ENCODE measurements around the gene LMX1B. TPM values are rescaled to one million over a fixed set of nuclear protein-coding genes. Genes with fewer than 3 reads are reported as not detected.

The LMX1B gene
- total RNA-seq, 1 experiment from 2014 or later, result 12.4 TPM

DNA sequence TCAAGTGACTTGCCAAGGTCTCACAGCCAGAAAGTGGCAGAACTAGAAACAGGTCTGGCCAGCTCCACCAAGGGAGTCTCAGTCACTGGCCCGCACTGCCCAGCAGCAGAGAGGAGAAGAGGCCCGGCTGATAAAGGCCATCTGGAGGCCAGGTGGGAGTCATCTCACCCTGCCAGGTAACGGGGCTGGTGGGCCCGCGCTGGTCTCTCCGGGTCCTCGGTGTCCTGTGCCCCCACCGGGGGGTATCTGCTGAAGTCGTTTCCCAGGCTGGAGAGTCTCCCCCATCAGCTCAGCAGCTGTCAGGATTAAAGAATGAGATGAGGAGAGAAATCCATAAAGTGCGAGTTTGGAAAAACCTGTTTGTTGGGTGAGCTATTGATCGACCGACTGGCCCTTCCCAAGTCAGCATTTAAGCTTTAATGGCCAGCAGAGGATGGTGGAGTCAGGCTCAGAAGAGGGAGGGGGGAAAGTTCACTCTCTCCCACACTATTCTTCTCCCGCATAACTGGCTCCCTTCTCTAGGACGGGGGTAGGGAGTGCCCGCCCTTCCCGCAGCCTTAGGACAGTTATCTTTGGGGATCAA is 30.3 kb downstream of the LMX1B start:
- ATAC-seq (no peak; the same call in 1 of the 2 replicates), DNase-seq (ENCODE audit: low spot score) (no peak)
- ChIA-PET CTCF (interaction anchor here (0.6 to 1.8 kb wide), 8 partner anchors 34 to 130 kb away, joined by 3 to 5 read pairs (median 4); no protein-coding TSS in a partner anchor), POLR2A (interaction anchor here (1.0 kb wide), 1 partner anchor 10 kb away, joined by 3 read pairs; no protein-coding TSS in a partner anchor)
- H3K36me3 Mint-ChIP-seq, result no peaks in the 10 kb centered on the region
- TF ChIP-seq, protein P1, sequence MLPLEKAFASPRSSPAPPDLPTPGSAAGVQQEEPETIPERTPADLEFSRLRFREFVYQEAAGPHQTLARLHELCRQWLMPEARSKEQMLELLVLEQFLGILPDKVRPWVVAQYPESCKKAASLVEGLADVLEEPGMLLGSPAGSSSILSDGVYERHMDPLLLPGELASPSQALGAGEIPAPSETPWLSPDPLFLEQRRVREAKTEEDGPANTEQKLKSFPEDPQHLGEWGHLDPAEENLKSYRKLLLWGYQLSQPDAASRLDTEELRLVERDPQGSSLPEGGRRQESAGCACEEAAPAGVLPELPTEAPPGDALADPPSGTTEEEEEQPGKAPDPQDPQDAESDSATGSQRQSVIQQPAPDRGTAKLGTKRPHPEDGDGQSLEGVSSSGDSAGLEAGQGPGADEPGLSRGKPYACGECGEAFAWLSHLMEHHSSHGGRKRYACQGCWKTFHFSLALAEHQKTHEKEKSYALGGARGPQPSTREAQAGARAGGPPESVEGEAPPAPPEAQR (CRISPR knock-in tag; IDR thresholded peaks at IDR 0.05), result no peak
- no peak for TF ChIP-seq ZNF423 (CRISPR knock-in tag; IDR thresholded peaks at IDR 0.05)
- TF ChIP-seq JAZF1 (CRISPR knock-in tag; IDR thresholded peaks at IDR 0.05), result no peak
- TF ChIP-seq TEAD1 (CRISPR knock-in tag; IDR thresholded peaks at IDR 0.05), result no peak
- TF ChIP-seq ZNF121 (CRISPR knock-in tag; IDR thresholded peaks at IDR 0.05), result 0 out of 2 replicates have a peak, but pooled peaks have one; percentile 27
- TF ChIP-seq, protein P2, sequence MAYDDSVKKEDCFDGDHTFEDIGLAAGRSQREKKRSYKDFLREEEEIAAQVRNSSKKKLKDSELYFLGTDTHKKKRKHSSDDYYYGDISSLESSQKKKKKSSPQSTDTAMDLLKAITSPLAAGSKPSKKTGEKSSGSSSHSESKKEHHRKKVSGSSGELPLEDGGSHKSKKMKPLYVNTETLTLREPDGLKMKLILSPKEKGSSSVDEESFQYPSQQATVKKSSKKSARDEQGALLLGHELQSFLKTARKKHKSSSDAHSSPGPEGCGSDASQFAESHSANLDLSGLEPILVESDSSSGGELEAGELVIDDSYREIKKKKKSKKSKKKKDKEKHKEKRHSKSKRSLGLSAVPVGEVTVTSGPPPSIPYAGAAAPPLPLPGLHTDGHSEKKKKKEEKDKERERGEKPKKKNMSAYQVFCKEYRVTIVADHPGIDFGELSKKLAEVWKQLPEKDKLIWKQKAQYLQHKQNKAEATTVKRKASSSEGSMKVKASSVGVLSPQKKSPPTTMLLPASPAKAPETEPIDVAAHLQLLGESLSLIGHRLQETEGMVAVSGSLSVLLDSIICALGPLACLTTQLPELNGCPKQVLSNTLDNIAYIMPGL (CRISPR knock-in tag; IDR thresholded peaks at IDR 0.05), result no peak
- H3K4me1 Mint-ChIP-seq, result peaks cover 32% of the 10 kb centered on the region
- no peak overlapping the region for H3K27ac Mint-ChIP-seq
- no peaks in the 10 kb centered on the region for H3K9me3 Mint-ChIP-seq
- no peak overlapping the region for H3K4me3 Mint-ChIP-seq
- peaks cover 51% of the 10 kb centered on the region for H3K27me3 Mint-ChIP-seq (ENCODE audit: low read depth)

DNA sequence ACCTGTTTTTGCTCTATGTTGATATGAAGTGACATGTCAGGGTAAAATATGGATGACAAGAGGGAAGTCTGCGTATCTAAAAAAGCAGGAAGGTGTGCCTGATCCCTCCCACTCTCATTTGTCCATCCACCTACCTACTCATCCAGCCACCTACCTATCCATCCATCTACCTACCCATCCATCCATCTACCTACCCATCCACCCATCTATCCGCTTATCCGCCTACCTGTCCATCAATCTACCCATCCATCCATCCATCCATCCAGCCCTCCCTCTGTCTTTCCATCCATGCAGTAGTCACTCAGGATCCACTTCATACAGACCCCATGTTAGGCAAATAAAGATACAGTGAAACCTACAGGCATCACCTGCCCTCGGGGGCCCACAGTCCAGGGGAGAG is 32.4 kb downstream of the LMX1B start:
- Mint-ChIP-seq H3K4me3 (no peak overlapping the region), H3K27me3 (ENCODE audit: low read depth) (peaks cover 30% of the 10 kb centered on the region)
- TF ChIP-seq NFE2L1 (CRISPR knock-in tag; IDR thresholded peaks at IDR 0.05), result no peak
- TF ChIP-seq, protein P3, sequence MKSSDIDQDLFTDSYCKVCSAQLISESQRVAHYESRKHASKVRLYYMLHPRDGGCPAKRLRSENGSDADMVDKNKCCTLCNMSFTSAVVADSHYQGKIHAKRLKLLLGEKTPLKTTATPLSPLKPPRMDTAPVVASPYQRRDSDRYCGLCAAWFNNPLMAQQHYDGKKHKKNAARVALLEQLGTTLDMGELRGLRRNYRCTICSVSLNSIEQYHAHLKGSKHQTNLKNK (CRISPR knock-in tag; IDR thresholded peaks at IDR 0.05), result no peak
- TF ChIP-seq, protein P4, sequence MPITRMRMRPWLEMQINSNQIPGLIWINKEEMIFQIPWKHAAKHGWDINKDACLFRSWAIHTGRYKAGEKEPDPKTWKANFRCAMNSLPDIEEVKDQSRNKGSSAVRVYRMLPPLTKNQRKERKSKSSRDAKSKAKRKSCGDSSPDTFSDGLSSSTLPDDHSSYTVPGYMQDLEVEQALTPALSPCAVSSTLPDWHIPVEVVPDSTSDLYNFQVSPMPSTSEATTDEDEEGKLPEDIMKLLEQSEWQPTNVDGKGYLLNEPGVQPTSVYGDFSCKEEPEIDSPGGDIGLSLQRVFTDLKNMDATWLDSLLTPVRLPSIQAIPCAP (CRISPR knock-in tag; IDR thresholded peaks at IDR 0.05), result no peak
- no peak for TF ChIP-seq ZNF121 (CRISPR knock-in tag; IDR thresholded peaks at IDR 0.05)
- no peak for TF ChIP-seq IRF2 (CRISPR knock-in tag; IDR thresholded peaks at IDR 0.05; ENCODE audit: borderline replicate concordance, low read depth)
- TF ChIP-seq EMX1 (CRISPR knock-in tag; IDR thresholded peaks at IDR 0.05), result no peak
- TF ChIP-seq, protein P5, sequence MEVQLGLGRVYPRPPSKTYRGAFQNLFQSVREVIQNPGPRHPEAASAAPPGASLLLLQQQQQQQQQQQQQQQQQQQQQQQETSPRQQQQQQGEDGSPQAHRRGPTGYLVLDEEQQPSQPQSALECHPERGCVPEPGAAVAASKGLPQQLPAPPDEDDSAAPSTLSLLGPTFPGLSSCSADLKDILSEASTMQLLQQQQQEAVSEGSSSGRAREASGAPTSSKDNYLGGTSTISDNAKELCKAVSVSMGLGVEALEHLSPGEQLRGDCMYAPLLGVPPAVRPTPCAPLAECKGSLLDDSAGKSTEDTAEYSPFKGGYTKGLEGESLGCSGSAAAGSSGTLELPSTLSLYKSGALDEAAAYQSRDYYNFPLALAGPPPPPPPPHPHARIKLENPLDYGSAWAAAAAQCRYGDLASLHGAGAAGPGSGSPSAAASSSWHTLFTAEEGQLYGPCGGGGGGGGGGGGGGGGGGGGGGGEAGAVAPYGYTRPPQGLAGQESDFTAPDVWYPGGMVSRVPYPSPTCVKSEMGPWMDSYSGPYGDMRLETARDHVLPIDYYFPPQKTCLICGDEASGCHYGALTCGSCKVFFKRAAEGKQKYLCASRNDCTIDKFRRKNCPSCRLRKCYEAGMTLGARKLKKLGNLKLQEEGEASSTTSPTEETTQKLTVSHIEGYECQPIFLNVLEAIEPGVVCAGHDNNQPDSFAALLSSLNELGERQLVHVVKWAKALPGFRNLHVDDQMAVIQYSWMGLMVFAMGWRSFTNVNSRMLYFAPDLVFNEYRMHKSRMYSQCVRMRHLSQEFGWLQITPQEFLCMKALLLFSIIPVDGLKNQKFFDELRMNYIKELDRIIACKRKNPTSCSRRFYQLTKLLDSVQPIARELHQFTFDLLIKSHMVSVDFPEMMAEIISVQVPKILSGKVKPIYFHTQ (CRISPR knock-in tag; IDR thresholded peaks at IDR 0.05), result no peak
- TF ChIP-seq, protein P6, sequence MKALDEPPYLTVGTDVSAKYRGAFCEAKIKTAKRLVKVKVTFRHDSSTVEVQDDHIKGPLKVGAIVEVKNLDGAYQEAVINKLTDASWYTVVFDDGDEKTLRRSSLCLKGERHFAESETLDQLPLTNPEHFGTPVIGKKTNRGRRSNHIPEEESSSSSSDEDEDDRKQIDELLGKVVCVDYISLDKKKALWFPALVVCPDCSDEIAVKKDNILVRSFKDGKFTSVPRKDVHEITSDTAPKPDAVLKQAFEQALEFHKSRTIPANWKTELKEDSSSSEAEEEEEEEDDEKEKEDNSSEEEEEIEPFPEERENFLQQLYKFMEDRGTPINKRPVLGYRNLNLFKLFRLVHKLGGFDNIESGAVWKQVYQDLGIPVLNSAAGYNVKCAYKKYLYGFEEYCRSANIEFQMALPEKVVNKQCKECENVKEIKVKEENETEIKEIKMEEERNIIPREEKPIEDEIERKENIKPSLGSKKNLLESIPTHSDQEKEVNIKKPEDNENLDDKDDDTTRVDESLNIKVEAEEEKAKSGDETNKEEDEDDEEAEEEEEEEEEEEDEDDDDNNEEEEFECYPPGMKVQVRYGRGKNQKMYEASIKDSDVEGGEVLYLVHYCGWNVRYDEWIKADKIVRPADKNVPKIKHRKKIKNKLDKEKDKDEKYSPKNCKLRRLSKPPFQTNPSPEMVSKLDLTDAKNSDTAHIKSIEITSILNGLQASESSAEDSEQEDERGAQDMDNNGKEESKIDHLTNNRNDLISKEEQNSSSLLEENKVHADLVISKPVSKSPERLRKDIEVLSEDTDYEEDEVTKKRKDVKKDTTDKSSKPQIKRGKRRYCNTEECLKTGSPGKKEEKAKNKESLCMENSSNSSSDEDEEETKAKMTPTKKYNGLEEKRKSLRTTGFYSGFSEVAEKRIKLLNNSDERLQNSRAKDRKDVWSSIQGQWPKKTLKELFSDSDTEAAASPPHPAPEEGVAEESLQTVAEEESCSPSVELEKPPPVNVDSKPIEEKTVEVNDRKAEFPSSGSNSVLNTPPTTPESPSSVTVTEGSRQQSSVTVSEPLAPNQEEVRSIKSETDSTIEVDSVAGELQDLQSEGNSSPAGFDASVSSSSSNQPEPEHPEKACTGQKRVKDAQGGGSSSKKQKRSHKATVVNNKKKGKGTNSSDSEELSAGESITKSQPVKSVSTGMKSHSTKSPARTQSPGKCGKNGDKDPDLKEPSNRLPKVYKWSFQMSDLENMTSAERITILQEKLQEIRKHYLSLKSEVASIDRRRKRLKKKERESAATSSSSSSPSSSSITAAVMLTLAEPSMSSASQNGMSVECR (CRISPR knock-in tag; IDR thresholded peaks at IDR 0.05; ENCODE audit: borderline replicate concordance), result no peak
- no peak for TF ChIP-seq ZNF671 (CRISPR knock-in tag; IDR thresholded peaks at IDR 0.05)
- TF ChIP-seq, protein P7, sequence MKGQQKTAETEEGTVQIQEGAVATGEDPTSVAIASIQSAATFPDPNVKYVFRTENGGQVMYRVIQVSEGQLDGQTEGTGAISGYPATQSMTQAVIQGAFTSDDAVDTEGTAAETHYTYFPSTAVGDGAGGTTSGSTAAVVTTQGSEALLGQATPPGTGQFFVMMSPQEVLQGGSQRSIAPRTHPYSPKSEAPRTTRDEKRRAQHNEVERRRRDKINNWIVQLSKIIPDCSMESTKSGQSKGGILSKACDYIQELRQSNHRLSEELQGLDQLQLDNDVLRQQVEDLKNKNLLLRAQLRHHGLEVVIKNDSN (CRISPR knock-in tag; IDR thresholded peaks at IDR 0.05), result no peak
- TF ChIP-seq TEAD1 (CRISPR knock-in tag; IDR thresholded peaks at IDR 0.05), result no peak
- TF ChIP-seq NR2C2 (CRISPR knock-in tag; IDR thresholded peaks at IDR 0.05), result no peak
- TF ChIP-seq, protein P8, sequence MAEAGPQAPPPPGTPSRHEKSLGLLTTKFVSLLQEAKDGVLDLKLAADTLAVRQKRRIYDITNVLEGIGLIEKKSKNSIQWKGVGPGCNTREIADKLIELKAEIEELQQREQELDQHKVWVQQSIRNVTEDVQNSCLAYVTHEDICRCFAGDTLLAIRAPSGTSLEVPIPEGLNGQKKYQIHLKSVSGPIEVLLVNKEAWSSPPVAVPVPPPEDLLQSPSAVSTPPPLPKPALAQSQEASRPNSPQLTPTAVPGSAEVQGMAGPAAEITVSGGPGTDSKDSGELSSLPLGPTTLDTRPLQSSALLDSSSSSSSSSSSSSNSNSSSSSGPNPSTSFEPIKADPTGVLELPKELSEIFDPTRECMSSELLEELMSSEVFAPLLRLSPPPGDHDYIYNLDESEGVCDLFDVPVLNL (CRISPR knock-in tag; IDR thresholded peaks at IDR 0.05; ENCODE audit: borderline replicate concordance, low read depth), result no peak
- TF ChIP-seq, protein P9, sequence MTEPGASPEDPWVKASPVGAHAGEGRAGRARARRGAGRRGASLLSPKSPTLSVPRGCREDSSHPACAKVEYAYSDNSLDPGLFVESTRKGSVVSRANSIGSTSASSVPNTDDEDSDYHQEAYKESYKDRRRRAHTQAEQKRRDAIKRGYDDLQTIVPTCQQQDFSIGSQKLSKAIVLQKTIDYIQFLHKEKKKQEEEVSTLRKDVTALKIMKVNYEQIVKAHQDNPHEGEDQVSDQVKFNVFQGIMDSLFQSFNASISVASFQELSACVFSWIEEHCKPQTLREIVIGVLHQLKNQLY (CRISPR knock-in tag; IDR thresholded peaks at IDR 0.05), result no peak
- TF ChIP-seq OVOL2 (CRISPR knock-in tag; IDR thresholded peaks at IDR 0.05; ENCODE audit: borderline replicate concordance), result no peak
- no peak for TF ChIP-seq PRRX2 (CRISPR knock-in tag; IDR thresholded peaks at IDR 0.05)
- no peak for TF ChIP-seq GTF2I (CRISPR knock-in tag; conservative IDR thresholded peaks at IDR 0.05)

More for the DNA sequence above, 32.4 kb downstream of the LMX1B start:
- CTCF ChIA-PET, result no interaction called here
- H3K36me3 Mint-ChIP-seq, result no peaks in the 10 kb centered on the region
- H3K4me1 Mint-ChIP-seq, result peaks cover 33% of the 10 kb centered on the region
- no peak overlapping the region for H3K27ac Mint-ChIP-seq
- POLR2A ChIA-PET, result no interaction called here
- H3K9me3 Mint-ChIP-seq, result no peaks in the 10 kb centered on the region
- DNase-seq (ENCODE audit: low spot score) (no peak), ATAC-seq (no peak)

All from WTC11 (cell line).